Osteoblast (primary cell): Measurements from ENCODE around the gene MSMP. TPM values are rescaled to one million over a fixed set of nuclear protein-coding genes. Genes with fewer than 3 reads are reported as not detected.

ENCODE experiments used
- DNase-seq: peaks from one replicate; pipeline ENCODE4 v3.0.0; 2011; ENCODE audit warnings: low spot score, mixed read lengths; ENCODE audit not compliant: insufficient read length; ENCODE audit errors: missing footprints
- H2AFZ ChIP-seq: 2 replicates; pipeline ENCODE4 v1.6.0; 2011; ENCODE audit warnings: mild to moderate bottlenecking, low read length
- H3K27ac ChIP-seq: 2 replicates; pipeline ENCODE4 v1.5.1; 2011; ENCODE audit warnings: mild to moderate bottlenecking, low read depth, low read length, moderate library complexity
- H3K27me3 ChIP-seq: 2 replicates; pipeline ENCODE4 v1.6.0; 2012; ENCODE audit warnings: mild to moderate bottlenecking, control low read depth, inconsistent platforms, low read length, moderate library complexity; ENCODE audit not compliant: insufficient read depth
- H3K36me3 ChIP-seq: 2 replicates; pipeline ENCODE4 v1.5.1; 2011; ENCODE audit warnings: mild to moderate bottlenecking, low read length, control low read depth, moderate library complexity; ENCODE audit not compliant: insufficient read depth
- H3K4me1 ChIP-seq: 2 replicates; pipeline ENCODE4 v1.5.1; 2011; ENCODE audit warnings: mild to moderate bottlenecking, low read length, control low read depth, moderate library complexity; ENCODE audit not compliant: insufficient read depth
- H3K4me2 ChIP-seq: 2 replicates; pipeline ENCODE4 v1.6.0; 2011; ENCODE audit warnings: mild to moderate bottlenecking, low read length; ENCODE audit not compliant: insufficient read depth
- H3K4me3 ChIP-seq: fragments of 200-600 bp; sonication (generic); 3 replicates; pipeline ENCODE4 v1.5.1; 2012; ENCODE audit warnings: mild to moderate bottlenecking, low read length, inconsistent platforms; ENCODE audit not compliant: insufficient read depth
- H3K79me2 ChIP-seq: 2 replicates; pipeline ENCODE4 v1.6.0; 2012; ENCODE audit warnings: mild to moderate bottlenecking, low read length, control low read depth, inconsistent platforms; ENCODE audit not compliant: insufficient read depth
- H3K9me3 ChIP-seq: 2 replicates; pipeline ENCODE4 v1.5.1; 2011; ENCODE audit warnings: low read depth, low read length, control low read depth
- H4K20me1 ChIP-seq: 2 replicates; pipeline ENCODE4 v1.6.0; 2012; ENCODE audit warnings: mild to moderate bottlenecking, low read length, control low read depth; ENCODE audit not compliant: insufficient read depth
- total RNA-seq: library from RNA; depleted of rRNA; stranded (reverse); fragments of >200 nt; gene quantifications from 2 replicates; pipeline ENCODE4 v1.2.3, GENCODE V29; 2012
- TF ChIP-seq, protein P1 (sequence below): IDR thresholded peaks from 2 replicates; pipeline ENCODE4 v1.5.1; 2011; ENCODE audit warnings: mild to moderate bottlenecking, low read depth, low read length, moderate library complexity; ENCODE audit errors: extremely low read depth

MSMP gene
- total RNA-seq, 1 donor = not detected

DNA sequence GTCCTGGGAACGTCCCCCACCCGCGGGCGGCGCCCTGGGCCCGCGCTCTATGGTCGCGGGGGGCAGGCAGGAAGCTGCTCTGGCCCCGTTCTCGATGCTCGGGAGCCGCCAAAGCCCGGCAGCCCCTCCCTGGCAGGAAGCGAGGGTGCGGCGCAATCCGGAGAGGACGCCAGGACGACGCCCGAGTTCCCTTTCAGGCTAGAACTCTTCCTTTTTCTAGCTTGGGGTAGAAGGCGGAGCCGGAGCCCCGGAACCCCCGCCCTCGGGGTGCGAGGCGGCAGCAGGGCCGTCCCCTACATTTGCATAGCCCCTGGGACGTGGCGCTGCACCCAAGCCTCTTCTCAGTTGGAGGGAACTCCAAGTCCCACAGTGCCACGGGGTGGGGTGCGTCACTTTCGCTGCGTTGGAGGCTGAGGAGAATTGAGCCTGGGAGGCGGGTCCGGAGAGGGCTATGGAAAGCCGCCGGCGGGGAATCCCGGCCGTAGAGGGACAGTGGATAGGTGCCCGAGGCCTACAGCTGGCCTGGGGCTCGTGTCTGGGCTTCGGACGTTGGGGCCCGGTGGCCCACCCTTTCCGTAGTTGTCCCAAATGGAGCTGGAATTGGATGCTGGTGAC is 21.8 kb downstream of the MSMP start, which contains the start of the genes CREB3 and TLN1:
CREB3 (plus strand) TSS at position 482 of the 615 bp plus-strand sequence; CDS start at position 589, 107 bp downstream.
TLN1 (minus strand) TSS at position 11 of the 615 bp plus-strand sequence. CDS start 6,501 bp downstream, outside the sequence.
- Histone ChIP-seq H3K9me3 (no peaks in the 10 kb centered on the region), H3K4me2 (peak within 1 kb of the TSS; percentile 92), H2AFZ (peak within 1 kb of the TSS; percentile 86), H3K79me2 (peaks cover 71% of the 10 kb centered on the region), H4K20me1 (peaks cover 30% of the 10 kb centered on the region), H3K27me3 (no peaks in the 10 kb centered on the region), H3K36me3 (peaks cover 32% of the 10 kb centered on the region), H3K4me3 (peak within 1 kb of the TSS; percentile 90), H3K4me1 (peaks cover 58% of the 10 kb centered on the region), H3K27ac (peak within 1 kb of the TSS; percentile 87)
- TF ChIP-seq, protein P1, sequence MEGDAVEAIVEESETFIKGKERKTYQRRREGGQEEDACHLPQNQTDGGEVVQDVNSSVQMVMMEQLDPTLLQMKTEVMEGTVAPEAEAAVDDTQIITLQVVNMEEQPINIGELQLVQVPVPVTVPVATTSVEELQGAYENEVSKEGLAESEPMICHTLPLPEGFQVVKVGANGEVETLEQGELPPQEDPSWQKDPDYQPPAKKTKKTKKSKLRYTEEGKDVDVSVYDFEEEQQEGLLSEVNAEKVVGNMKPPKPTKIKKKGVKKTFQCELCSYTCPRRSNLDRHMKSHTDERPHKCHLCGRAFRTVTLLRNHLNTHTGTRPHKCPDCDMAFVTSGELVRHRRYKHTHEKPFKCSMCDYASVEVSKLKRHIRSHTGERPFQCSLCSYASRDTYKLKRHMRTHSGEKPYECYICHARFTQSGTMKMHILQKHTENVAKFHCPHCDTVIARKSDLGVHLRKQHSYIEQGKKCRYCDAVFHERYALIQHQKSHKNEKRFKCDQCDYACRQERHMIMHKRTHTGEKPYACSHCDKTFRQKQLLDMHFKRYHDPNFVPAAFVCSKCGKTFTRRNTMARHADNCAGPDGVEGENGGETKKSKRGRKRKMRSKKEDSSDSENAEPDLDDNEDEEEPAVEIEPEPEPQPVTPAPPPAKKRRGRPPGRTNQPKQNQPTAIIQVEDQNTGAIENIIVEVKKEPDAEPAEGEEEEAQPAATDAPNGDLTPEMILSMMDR = peak; percentile 7
- DNase-seq = peak; percentile 99

DNA sequence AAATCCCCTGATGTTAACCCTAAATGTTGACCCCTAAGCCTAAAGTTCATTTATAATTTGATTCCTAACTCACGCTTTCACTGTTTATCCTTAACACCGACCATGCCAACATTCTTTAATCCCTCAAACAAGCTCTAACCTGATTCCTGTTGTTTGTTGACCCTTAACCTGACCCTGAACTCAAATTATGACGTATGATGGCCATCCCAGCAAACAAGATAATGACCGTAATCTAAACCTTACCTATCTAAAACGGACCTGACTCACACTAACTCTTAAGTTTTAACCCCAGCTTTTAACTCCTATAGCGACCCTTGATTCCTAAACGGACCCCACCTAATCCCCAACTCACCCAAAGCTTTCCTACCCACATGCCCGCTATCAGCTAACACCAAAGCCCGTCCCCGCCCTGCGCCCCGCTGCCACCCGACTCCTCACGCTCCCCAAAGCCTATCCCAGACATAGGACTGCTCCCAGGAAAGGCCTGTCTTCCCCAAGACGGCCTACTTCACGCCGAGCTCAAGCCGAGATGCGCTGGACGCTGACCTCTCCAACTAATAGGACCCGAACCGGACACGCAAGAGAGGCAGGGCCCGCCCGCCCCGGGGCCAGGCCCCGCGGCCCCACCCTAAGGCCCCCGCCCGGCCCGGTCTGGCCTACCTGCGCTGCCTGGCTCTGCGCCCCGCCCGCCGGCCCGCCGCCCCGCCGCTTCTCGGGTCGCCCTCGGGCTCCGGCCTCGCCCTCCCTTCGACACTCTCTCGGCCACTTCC is 22.5 kb downstream of the MSMP start:
- Histone ChIP-seq H3K27me3 (no peaks in the 10 kb centered on the region), H3K4me1 (peaks cover 64% of the 10 kb centered on the region), H4K20me1 (peaks cover 30% of the 10 kb centered on the region), H3K36me3 (peaks cover 25% of the 10 kb centered on the region), H3K4me2 (peak overlapping the region; percentile 92), H3K9me3 (no peaks in the 10 kb centered on the region), H3K27ac (peak overlapping the region; percentile 87), H3K79me2 (peaks cover 78% of the 10 kb centered on the region), H2AFZ (no peak overlapping the region), H3K4me3 (peak overlapping the region; percentile 90)
- no peak for DNase-seq
- TF ChIP-seq, protein P1 = no peak

DNA sequence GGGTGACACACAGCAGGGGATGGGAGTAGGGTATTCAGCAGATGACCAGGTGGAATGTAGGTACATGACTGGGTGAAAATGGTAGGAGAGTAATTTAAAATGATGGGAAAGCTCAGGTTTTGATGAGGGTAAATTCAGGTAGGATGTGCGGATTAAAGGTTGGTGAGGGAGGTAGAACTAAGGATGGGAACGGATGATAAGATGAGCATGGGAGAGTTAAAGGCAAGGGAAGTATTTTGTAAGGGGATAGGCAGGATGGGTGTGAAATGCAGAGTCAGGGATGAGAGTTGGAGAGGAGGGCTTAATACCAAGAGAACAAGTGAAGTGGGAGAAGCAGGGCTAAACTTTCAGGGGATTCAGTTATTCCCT is 23.6 kb downstream of the MSMP start:
- H3K36me3 ChIP-seq = peaks cover 23% of the 10 kb centered on the region
- H3K4me1 ChIP-seq = peaks cover 70% of the 10 kb centered on the region
- no peaks in the 10 kb centered on the region for H3K9me3 ChIP-seq
- H3K27ac ChIP-seq = peak overlapping the region; percentile 87
- peaks cover 86% of the 10 kb centered on the region for H3K79me2 ChIP-seq
- no peaks in the 10 kb centered on the region for H3K27me3 ChIP-seq
- TF ChIP-seq, protein P1 = no peak
- DNase-seq = no peak
- no peak overlapping the region for H2AFZ ChIP-seq
- H3K4me2 ChIP-seq = peak overlapping the region; percentile 92
- H3K4me3 ChIP-seq = peak overlapping the region; percentile 90
- H4K20me1 ChIP-seq = peaks cover 29% of the 10 kb centered on the region
